Naive B cell (primary cell): ENCODE measurements around the gene PTPRD. TPM values are rescaled to one million over a fixed set of nuclear protein-coding genes. Genes with fewer than 3 reads are reported as not detected.

Source experiments
- ATAC-seq, 2 donors: fragments of 150-1000 bp; cut with Tn5 transposase; 2 replicates each; pipeline ENCODE4 v1.10.0; 2021; ENCODE audit warnings: low read depth in 2 of 2, mild to moderate bottlenecking in 2 of 2, moderate library complexity in 2 of 2
- DNase-seq: peaks from one replicate; pipeline ENCODE4 v3.0.0; 2022
- H3K27ac Mint-ChIP-seq, 6 donors: one replicate each; pipeline ENCODE4 v1.8.0; 2020 to 2022; ENCODE audit warnings: mild to moderate bottlenecking in 6 of 6, mixed read lengths in 6 of 6, moderate library complexity in 5 of 6, inconsistent platforms in 2 of 6
- H3K27me3 Mint-ChIP-seq, 3 donors: one replicate each; pipeline ENCODE4 v1.8.0; 2021 to 2022; ENCODE audit warnings: mixed read lengths in 3 of 3, mild to moderate bottlenecking in 1 of 3
- H3K36me3 Mint-ChIP-seq, 2 donors: one replicate each; pipeline ENCODE4 v1.8.0; 2020 to 2022; ENCODE audit warnings: mixed read lengths in 2 of 2, inconsistent platforms in 1 of 2, mild to moderate bottlenecking in 1 of 2
- H3K4me1 Mint-ChIP-seq, 3 donors: one replicate each; pipeline ENCODE4 v1.8.0; 2020 to 2022; ENCODE audit warnings: mixed read lengths in 3 of 3, inconsistent platforms in 1 of 3, mild to moderate bottlenecking in 1 of 3, moderate library complexity in 1 of 3
- H3K4me3 Mint-ChIP-seq, 8 donors: one replicate each; pipeline ENCODE4 v1.8.0; 2020 to 2022; ENCODE audit warnings: mild to moderate bottlenecking in 8 of 8, mixed read lengths in 8 of 8, moderate library complexity in 8 of 8, inconsistent platforms in 2 of 8
- H3K9me3 Mint-ChIP-seq, 7 donors: one replicate each; pipeline ENCODE4 v1.8.0; 2020 to 2022; ENCODE audit warnings: mixed read lengths in 7 of 7, mild to moderate bottlenecking in 5 of 7, inconsistent platforms in 2 of 7, moderate library complexity in 1 of 7
- polyA plus RNA-seq, 6 donors: library from polyadenylated mRNA; unstranded; fragments of 300-500 nt; fragmentation: Illumina TruSeq; gene quantifications; one replicate each; pipeline ENCODE4 v1.2.3, GENCODE V29; 2021; ENCODE audit warnings: low read depth in 6 of 6

PTPRD gene
- polyA plus RNA-seq, 6 donors from 2014 or later: not detected

GRCh38 chr9:8779478-8779877 is 1833.3 kb downstream of the PTPRD start:
- H3K4me1 Mint-ChIP-seq: no peaks in the 10 kb centered on the region
- H3K36me3 Mint-ChIP-seq: no peaks in the 10 kb centered on the region
- DNase-seq (no peak), ATAC-seq (no peak)
- H3K27ac Mint-ChIP-seq: peak overlapping the region in 1 of 6 donors; percentile 28
- no peaks in the 10 kb centered on the region for H3K9me3 Mint-ChIP-seq
- H3K27me3 Mint-ChIP-seq: no peaks in the 10 kb centered on the region
- no peak overlapping the region for H3K4me3 Mint-ChIP-seq

- H3K4me1 Mint-ChIP-seq: no peaks in the 10 kb centered on the region
- H3K27ac Mint-ChIP-seq: peak overlapping the region in 1 of 6 donors; percentile 18
- no peaks in the 10 kb centered on the region for H3K27me3 Mint-ChIP-seq
- DNase-seq (no peak), ATAC-seq (no peak)
- no peaks in the 10 kb centered on the region for H3K36me3 Mint-ChIP-seq
- H3K9me3 Mint-ChIP-seq: no peaks in the 10 kb centered on the region
- H3K4me3 Mint-ChIP-seq: no peak overlapping the region
These were observed 1834.4 kb downstream of the PTPRD start for GRCh38 chr9:8778356-8778755.

GRCh38 chr9:8772302-8772701 is 1840.5 kb downstream of the PTPRD start:
- Mint-ChIP-seq H3K4me3 (peak overlapping the region in 1 of 8 donors; percentile 15), H3K27me3 (no peaks in the 10 kb centered on the region), H3K36me3 (no peaks in the 10 kb centered on the region), H3K9me3 (no peaks in the 10 kb centered on the region), H3K4me1 (no peaks in the 10 kb centered on the region), H3K27ac (no peak overlapping the region)
- ATAC-seq (no peak), DNase-seq (no peak)

- DNase-seq (no peak), ATAC-seq (no peak)
- H3K36me3 Mint-ChIP-seq: no peaks in the 10 kb centered on the region
- no peaks in the 10 kb centered on the region for H3K4me1 Mint-ChIP-seq
- H3K27ac Mint-ChIP-seq: no peak overlapping the region
- H3K4me3 Mint-ChIP-seq: no peak overlapping the region
- H3K27me3 Mint-ChIP-seq: no peaks in the 10 kb centered on the region
- no peaks in the 10 kb centered on the region for H3K9me3 Mint-ChIP-seq
These were observed 1843.6 kb downstream of the PTPRD start for GRCh38 chr9:8769153-8769552.

- Mint-ChIP-seq H3K27ac (no peak overlapping the region), H3K27me3 (no peaks in the 10 kb centered on the region), H3K4me1 (peaks cover 0 to under 1% (median 0%) of the 10 kb centered on the region in 3 donors)
These were observed 1846.7 kb downstream of the PTPRD start for GRCh38 chr9:8766096-8766495.

GRCh38 chr9:8764051-8764450 is 1848.8 kb downstream of the PTPRD start:
- H3K4me3 Mint-ChIP-seq: no peak overlapping the region
- H3K9me3 Mint-ChIP-seq: no peaks in the 10 kb centered on the region
- H3K27ac Mint-ChIP-seq: no peak overlapping the region
- no peaks in the 10 kb centered on the region for H3K36me3 Mint-ChIP-seq
- H3K4me1 Mint-ChIP-seq: peaks cover 13 to 19% (median 18%) of the 10 kb centered on the region in 3 donors
- no peaks in the 10 kb centered on the region for H3K27me3 Mint-ChIP-seq
- DNase-seq (no peak), ATAC-seq (no peak)

More at GRCh38 chr9:8766096-8766495, 1846.7 kb downstream of the PTPRD start:
- Mint-ChIP-seq H3K9me3 (no peaks in the 10 kb centered on the region), H3K4me3 (no peak overlapping the region), H3K36me3 (no peaks in the 10 kb centered on the region)
- ATAC-seq: no peak
- no peak for DNase-seq

GRCh38 chr9:8762479-8763085 is 1850.2 kb downstream of the PTPRD start:
- Mint-ChIP-seq H3K27ac (no peak overlapping the region), H3K9me3 (no peaks in the 10 kb centered on the region), H3K36me3 (no peaks in the 10 kb centered on the region), H3K4me3 (no peak overlapping the region), H3K27me3 (no peaks in the 10 kb centered on the region), H3K4me1 (peaks cover 13 to 22% (median 19%) of the 10 kb centered on the region in 3 donors)
- ATAC-seq: no peak
- DNase-seq: no peak

- peaks cover 13 to 22% (median 19%) of the 10 kb centered on the region in 3 donors for H3K4me1 Mint-ChIP-seq
- H3K4me3 Mint-ChIP-seq: peak overlapping the region in 7 of 8 donors; percentile 10 to 69 (median 39)
- H3K27ac Mint-ChIP-seq: peak overlapping the region; percentile 0 to 91 (median 28)
- DNase-seq (peak; percentile 23), ATAC-seq (peak; percentile 35 to 55)
- H3K36me3 Mint-ChIP-seq: no peaks in the 10 kb centered on the region
- no peaks in the 10 kb centered on the region for H3K9me3 Mint-ChIP-seq
- no peaks in the 10 kb centered on the region for H3K27me3 Mint-ChIP-seq
These were observed 1852.6 kb downstream of the PTPRD start for GRCh38 chr9:8760000-8760767.

GRCh38 chr9:8757881-8758280 is 1854.9 kb downstream of the PTPRD start:
- no peak for ATAC-seq
- Mint-ChIP-seq H3K9me3 (no peaks in the 10 kb centered on the region), H3K36me3 (no peaks in the 10 kb centered on the region), H3K27ac (no peak overlapping the region), H3K4me3 (no peak overlapping the region), H3K27me3 (no peaks in the 10 kb centered on the region), H3K4me1 (peaks cover 13 to 22% (median 19%) of the 10 kb centered on the region in 3 donors)
- no peak for DNase-seq

GRCh38 chr9:8754751-8755150 is 1858.1 kb downstream of the PTPRD start:
- DNase-seq: no peak
- H3K27ac Mint-ChIP-seq: no peak overlapping the region
- H3K36me3 Mint-ChIP-seq: no peaks in the 10 kb centered on the region
- peaks cover 5 to 11% (median 6%) of the 10 kb centered on the region in 3 donors for H3K4me1 Mint-ChIP-seq
- no peaks in the 10 kb centered on the region for H3K27me3 Mint-ChIP-seq
- ATAC-seq: no peak
- no peak overlapping the region for H3K4me3 Mint-ChIP-seq
- no peaks in the 10 kb centered on the region for H3K9me3 Mint-ChIP-seq

GRCh38 chr9:8751406-8751930 is 1861.3 kb downstream of the PTPRD start:
- Mint-ChIP-seq H3K4me1 (no peaks in the 10 kb centered on the region), H3K36me3 (no peaks in the 10 kb centered on the region), H3K27me3 (no peaks in the 10 kb centered on the region), H3K27ac (no peak overlapping the region), H3K4me3 (no peak overlapping the region), H3K9me3 (no peaks in the 10 kb centered on the region)
- ATAC-seq: no peak
- no peak for DNase-seq

- no peak for ATAC-seq
These were observed 1862.2 kb downstream of the PTPRD start for GRCh38 chr9:8750639-8751051.

GRCh38 chr9:8745347-8745746 is 1867.5 kb downstream of the PTPRD start:
- ATAC-seq (no peak), DNase-seq (no peak)
- Mint-ChIP-seq H3K9me3 (no peaks in the 10 kb centered on the region), H3K36me3 (no peaks in the 10 kb centered on the region), H3K27me3 (no peaks in the 10 kb centered on the region), H3K27ac (peak overlapping the region in 1 of 6 donors; percentile 15), H3K4me1 (no peaks in the 10 kb centered on the region), H3K4me3 (no peak overlapping the region)

More at GRCh38 chr9:8750639-8751051, 1862.2 kb downstream of the PTPRD start:
- H3K4me1 Mint-ChIP-seq: no peaks in the 10 kb centered on the region
- DNase-seq: no peak
- no peak overlapping the region for H3K27ac Mint-ChIP-seq
- H3K27me3 Mint-ChIP-seq: no peaks in the 10 kb centered on the region
- H3K4me3 Mint-ChIP-seq: no peak overlapping the region
- no peaks in the 10 kb centered on the region for H3K36me3 Mint-ChIP-seq
- H3K9me3 Mint-ChIP-seq: no peaks in the 10 kb centered on the region

- Mint-ChIP-seq H3K27ac (no peak overlapping the region), H3K27me3 (no peaks in the 10 kb centered on the region), H3K4me3 (no peak overlapping the region), H3K9me3 (no peaks in the 10 kb centered on the region), H3K4me1 (peaks cover 0 to 3% (median 3%) of the 10 kb centered on the region in 3 donors), H3K36me3 (no peaks in the 10 kb centered on the region)
- ATAC-seq (no peak), DNase-seq (no peak)
These were observed 1873.9 kb downstream of the PTPRD start for GRCh38 chr9:8738945-8739344.
